Measurements from ENCODE around the gene MEX3A. TPM values are rescaled to one million over a fixed set of nuclear protein-coding genes. Genes with fewer than 3 reads are reported as not detected.

The MEX3A gene
- total RNA-seq, 3 donors from 2014 or later, result 0.32 to 2.5 (median 0.66) TPM

DNA sequence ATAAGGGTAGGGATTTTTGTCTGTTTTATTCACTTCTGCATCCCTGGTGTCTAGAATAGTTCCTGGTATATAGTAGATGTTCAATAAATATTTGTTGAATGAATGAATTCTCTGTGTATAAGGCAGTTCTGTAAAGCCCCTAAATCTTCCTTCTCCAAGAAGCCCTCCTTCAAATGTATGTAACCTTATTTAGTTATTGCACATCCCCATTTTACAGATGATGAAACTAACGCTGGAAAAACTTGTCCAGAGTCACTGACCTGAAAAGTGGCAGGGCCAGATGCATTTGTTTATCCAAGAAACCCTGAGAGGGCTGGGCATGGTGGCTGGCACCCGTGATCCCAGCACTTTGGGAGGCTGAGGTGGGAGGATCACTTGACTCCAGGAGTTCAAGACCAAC lies 28.0 kb upstream of the MEX3A start:
- intact Hi-C loops (cut with DNase I, micrococcal nuclease), result no loop called here
- DNase-seq (no peak), ATAC-seq (no peak)
- Histone ChIP-seq H3K9me3 (no peaks in the 10 kb centered on the region), H3K4me3 (no peak overlapping the region), H3K4me1 (ENCODE audit: low read depth) (peaks cover 12% of the 10 kb centered on the region), H3K36me3 (ENCODE audit: low read depth) (no peaks in the 10 kb centered on the region)
- TF ChIP-seq, protein P1, sequence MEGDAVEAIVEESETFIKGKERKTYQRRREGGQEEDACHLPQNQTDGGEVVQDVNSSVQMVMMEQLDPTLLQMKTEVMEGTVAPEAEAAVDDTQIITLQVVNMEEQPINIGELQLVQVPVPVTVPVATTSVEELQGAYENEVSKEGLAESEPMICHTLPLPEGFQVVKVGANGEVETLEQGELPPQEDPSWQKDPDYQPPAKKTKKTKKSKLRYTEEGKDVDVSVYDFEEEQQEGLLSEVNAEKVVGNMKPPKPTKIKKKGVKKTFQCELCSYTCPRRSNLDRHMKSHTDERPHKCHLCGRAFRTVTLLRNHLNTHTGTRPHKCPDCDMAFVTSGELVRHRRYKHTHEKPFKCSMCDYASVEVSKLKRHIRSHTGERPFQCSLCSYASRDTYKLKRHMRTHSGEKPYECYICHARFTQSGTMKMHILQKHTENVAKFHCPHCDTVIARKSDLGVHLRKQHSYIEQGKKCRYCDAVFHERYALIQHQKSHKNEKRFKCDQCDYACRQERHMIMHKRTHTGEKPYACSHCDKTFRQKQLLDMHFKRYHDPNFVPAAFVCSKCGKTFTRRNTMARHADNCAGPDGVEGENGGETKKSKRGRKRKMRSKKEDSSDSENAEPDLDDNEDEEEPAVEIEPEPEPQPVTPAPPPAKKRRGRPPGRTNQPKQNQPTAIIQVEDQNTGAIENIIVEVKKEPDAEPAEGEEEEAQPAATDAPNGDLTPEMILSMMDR (IDR thresholded peaks at IDR 0.05), result no peak

DNA sequence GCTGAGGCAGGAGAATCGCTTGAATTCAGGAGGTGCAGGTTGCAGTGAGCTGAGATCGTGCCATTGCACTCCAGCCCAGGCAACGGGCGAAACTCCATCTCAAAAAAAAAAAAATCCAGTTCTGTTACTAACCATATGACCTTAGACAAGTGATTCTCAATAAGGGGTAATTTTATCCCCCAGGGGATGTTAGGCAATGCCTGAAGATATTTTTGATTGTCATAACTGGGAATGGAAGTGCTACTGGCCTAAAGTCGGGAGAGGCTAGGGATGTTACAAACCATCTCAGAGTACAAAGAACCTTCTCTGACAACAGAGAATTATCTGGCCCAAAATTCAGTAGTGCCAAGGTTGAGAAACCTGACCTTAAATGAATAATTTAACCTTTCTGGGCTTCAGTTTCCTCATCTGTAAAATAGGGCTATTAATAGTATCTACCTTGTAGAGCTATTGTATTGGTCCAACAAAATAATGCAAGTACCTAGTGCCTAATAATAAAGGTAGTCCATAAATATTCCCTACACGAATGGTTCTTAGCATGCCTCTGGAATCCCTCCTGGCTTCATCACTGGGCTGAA lies 26.5 kb upstream of the MEX3A start:
- peaks cover 27% of the 10 kb centered on the region for H3K4me1 ChIP-seq (ENCODE audit: low read depth)
- TF ChIP-seq, protein P1 (IDR thresholded peaks at IDR 0.05), result no peak
- H3K4me3 ChIP-seq, result no peak overlapping the region
- intact Hi-C loops (cut with DNase I, micrococcal nuclease), result no loop called here
- no peaks in the 10 kb centered on the region for H3K36me3 ChIP-seq (ENCODE audit: low read depth)
- ATAC-seq, result no peak
- no peaks in the 10 kb centered on the region for H3K9me3 ChIP-seq
- no peak for DNase-seq

DNA sequence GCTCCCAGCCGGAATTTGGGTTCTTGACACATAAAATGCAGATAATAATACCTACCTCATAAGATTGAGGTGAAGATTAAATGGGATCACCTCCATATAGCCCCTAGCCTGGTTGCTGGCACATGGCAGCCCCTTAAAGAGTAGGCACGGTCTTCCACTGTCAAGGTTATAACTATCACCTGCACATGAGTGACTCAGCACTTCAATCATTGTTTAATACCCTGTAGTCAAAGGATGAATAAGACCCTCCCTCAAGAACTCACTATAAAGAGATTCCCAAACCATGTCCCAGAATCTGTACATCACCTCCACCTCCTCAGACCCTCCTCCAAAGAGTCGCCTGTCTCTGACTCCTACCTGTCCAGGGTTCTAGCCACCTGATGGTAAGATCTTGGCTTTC lies 25.8 kb upstream of the MEX3A start:
- DNase-seq (no peak), ATAC-seq (no peak)
- no peaks in the 10 kb centered on the region for H3K36me3 ChIP-seq (ENCODE audit: low read depth)
- TF ChIP-seq, protein P1 (IDR thresholded peaks at IDR 0.05), result no peak
- intact Hi-C loops (cut with DNase I, micrococcal nuclease), result no loop called here
- H3K9me3 ChIP-seq, result no peaks in the 10 kb centered on the region
- H3K4me1 ChIP-seq (ENCODE audit: low read depth), result peaks cover 34% of the 10 kb centered on the region
- H3K4me3 ChIP-seq, result no peak overlapping the region

DNA sequence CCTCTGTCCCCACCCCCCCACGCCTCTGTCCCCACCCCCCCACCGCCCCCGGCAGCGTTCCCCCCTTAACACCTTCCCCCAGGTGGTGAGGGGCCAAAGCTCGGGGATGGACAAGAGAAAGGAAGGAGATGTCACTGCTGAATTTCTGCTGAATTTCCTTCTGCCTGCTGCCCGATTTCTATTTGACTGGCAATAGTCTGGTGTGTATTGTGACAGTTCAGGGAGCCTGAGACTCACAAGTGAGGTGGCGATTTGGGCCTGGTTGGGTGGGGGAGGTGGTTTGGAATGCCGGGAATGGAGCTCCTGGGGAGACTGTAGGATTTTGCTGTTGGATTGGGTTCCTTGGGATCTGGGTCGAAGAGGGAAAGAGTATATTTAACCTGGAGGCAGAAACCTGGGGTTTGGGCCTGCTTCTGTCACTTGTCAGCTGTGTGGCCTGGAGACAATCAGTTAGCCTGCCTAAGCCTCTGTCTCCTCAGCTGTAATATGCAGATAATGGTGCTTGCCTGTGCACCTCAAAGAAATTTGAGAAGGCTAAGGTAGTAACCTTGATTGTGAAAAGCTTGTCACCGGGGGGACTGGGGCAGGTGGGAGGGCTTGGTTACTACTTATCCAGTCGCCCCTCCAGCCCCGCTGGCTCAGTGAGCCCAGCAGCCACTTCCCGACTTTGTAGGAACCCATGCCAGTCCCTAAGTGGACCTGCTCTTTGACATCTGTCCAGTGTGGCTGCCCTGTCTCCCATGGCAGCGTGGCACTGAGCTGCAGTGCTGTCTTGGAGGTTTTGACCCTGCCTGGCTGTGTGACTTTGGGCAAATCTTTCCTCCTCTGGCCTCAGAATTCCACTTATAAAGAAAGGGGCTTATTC lies 24.6 kb upstream of the MEX3A start:
- DNase-seq (peak in 2 of 3 donors; percentile 25 to 45), ATAC-seq (peak; percentile 1)
- no peaks in the 10 kb centered on the region for H3K36me3 ChIP-seq (ENCODE audit: low read depth)
- TF ChIP-seq, protein P1 (IDR thresholded peaks at IDR 0.05), result no peak
- no peaks in the 10 kb centered on the region for H3K9me3 ChIP-seq
- no peak overlapping the region for H3K4me3 ChIP-seq
- H3K4me1 ChIP-seq (ENCODE audit: low read depth), result peaks cover 43% of the 10 kb centered on the region
- intact Hi-C loops (cut with DNase I, micrococcal nuclease), result no loop called here

DNA sequence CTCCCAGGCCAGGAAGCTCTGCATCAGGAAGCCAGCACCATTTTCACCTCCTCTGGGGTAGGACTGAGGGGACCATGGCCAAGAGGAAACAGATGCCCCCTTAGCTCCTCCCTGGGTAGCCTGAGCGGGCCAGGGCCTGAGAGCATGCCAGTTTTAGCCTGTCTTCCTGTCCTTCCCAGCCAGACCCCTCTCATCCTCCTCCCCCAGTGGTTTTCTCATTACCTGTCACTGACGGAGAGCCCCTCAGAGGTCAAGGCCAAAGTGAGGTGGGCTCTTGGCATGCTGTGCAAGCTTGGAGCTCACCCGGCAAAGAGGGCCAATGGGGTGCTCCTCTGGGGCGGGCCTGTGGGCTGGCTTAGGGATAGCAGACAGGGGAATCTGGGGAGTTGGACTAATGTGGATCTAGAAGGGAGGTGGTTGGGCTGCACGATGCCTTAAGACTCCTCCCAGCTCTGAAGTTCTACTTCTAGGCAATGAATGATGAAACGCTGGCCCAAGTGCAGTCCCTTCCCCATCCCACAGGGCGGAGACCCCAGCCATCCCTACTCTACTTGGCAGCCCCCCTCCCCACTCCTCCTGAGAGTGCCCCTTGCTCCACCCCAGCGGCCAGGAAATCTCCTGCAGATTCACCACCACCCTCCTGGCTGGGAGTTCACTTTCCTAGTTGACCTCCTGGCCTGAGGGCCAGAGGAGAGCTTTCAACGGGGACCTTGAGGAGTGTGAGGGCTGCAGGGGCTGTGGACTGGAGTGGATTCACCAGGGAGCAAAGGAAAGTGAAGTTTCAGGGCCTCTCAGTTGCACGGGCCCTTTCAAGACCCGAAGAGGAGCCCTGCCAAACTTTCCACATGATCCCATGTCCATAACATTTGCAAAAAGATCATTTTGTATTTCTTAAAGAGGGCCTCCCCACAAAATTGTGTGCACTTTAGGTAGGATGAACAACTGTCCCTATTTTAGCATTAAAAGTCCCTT lies 22.9 kb upstream of the MEX3A start:
- peaks cover 59% of the 10 kb centered on the region for H3K4me1 ChIP-seq (ENCODE audit: low read depth)
- ATAC-seq, result no peak
- no peak overlapping the region for H3K4me3 ChIP-seq
- intact Hi-C loops (cut with DNase I, micrococcal nuclease), result no loop called here
- no peaks in the 10 kb centered on the region for H3K36me3 ChIP-seq (ENCODE audit: low read depth)
- DNase-seq, result peak; percentile 28 to 71 (median 45)
- TF ChIP-seq, protein P1 (IDR thresholded peaks at IDR 0.05), result no peak
- H3K9me3 ChIP-seq, result no peaks in the 10 kb centered on the region

All from mucosa of descending colon (tissue), 3 donors.